NCI-H146 (cell line): ENCODE measurements around the gene LNX1.
A peak's percentile ranks its signal among the peaks of the same experiment; 100 is the strongest.

Experiments
- DNase-seq: peaks from one replicate; lab custom pipeline; 2025; lab: John Stamatoyannopoulos, UW

Gene LNX1

DNA sequence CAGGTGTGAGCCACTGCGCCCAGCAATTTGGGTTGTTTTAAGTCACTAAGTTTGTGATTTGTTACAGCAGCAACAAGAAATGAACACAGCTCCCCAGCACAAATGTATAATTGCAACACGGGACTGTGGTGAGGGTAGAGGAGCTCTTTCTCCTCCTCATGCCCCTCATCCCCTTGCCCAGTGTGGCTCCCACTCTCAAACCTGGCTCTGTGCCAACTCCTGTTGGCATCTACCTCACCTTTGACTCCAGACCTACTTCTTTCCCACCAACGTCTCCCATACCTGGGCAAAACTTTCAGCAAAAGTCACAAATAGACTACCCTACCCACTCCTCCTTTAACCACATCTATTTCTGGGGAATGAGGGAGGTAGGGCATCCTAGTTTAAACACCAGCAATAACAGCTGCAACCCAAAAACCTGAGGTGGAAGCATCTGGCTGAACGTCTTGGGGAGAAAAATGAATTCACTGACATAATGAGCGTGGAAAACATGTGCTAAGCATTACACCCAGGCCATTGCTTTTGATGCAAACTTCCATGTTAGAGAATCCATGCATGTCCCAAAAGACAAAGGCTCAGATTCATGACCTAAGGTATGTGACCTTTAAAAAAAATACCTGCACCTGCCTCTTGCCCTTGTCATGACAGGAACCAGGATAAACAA, 19.2 kb downstream of the LNX1 start:
- DNase-seq = no peak

DNA sequence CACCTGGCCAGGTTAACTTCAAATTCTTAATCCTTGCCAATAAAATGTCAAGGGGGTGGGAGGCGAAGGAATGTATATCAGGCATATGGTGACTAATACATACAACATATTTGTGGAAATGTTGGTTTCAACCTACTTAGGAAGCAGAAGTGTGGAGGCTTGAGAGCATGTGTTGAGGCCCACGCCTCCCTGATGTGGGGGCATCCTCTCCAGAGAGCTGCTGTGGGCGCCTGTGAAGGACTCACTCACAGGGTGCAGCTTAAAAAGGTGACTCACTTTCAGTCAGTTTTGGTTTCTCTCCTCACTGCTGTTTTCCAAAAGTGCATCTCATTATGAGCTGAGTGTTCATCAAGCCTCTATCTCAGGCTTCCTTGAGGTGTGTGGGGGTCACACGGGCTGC, 27.5 kb downstream of the LNX1 start:
- DNase-seq = no peak

DNA sequence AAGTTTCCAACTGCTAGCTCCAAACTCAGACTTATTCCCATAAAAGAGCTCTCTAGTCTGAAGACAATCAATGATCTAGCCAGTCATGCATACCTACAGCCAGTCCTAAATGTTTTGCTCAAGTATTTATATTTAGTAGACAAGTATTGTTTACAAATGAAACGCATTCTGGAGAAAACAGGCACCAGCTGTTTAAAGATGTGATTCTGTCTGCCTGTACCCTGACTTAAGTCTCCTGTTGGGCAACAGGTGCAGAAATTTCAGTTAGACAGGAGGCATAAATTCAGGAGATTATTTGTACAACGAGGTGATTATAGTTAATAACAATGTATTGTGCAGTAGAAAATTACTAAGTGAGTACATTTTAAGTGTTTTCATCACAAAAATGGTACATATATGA, 28.9 kb downstream of the LNX1 start:
- peak; percentile 77 for DNase-seq

DNA sequence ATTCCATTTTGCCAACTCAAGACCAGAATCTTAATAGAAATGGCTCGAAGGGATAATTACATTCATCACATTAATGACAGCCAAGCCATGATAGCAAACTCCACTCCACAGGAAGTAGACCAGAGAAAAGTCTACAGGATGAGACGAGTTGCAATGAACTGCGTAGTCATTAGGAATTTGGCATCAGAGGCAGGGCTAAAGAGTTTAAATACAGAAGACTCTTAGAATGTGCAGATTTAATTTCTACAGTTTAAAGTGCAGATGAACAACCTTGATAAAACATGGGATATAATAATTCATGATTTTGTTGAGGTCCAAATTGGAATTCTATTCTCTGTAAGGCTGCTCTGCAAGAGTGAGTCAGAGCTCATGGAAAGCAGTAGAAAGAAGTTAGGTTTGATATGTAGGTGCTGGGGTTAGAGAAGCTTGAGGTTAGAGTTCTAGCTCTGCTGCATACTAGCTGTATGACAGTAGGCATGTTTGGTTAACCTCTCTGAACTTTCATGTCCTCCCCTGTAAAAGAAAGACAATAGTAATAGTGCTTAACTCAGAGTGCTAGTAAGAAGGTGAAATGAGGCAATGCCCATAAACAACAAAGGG, 32.2 kb downstream of the LNX1 start:
- no peak for DNase-seq

DNA sequence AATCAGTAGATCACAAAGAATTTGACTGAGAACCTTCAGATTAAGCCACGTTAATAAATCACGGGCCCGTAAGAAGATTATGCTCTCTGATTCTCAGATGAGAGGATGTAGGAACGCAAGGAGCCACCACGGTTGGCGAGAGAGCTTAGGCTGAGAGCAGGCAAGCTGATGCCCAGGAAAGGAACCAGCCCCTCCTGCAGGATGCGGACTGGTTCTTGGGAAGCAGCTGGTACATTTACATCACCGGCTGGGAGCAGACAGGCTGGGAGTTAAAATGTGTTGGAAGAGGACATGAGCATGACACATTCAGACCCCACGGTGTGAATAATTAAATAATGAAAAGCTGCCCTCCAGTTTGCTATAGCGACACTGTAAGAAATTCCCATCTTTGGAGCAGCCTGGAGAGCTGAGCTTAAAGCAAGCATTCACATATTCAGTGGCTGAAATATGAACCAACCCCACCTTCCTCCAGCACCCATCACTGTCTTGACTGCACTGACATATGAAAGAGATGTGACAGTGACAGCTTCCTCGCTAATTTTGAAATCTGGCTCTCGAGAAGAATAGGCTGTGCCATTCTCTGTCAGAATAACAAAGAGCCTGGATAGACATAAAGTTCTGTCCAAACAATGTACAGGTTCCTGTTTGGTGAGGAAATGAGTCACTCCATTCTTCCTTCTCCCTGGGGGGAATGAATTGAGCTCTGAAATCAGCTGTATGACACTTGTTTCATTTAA, 33.1 kb downstream of the LNX1 start:
- DNase-seq = peak; percentile 61

DNA sequence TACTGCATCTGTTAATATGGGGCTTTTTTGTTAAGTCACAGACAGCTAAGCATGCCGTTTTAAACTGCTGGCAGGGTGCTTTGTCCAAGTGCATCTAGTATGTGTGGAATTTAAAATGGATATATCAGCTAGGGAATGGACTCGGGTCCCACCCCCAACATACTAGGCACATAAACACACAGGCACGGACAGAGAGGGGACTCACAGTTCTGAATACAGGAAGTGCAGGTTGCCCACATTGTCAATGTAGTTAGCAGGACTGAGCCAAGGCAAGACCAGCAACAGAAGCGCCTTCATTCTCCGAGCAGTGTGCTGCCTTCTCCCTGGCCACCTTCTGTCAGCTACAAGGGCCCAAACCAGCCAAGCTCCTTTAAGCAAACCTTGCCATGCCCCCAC, 33.6 kb downstream of the LNX1 start:
- DNase-seq = no peak

DNA sequence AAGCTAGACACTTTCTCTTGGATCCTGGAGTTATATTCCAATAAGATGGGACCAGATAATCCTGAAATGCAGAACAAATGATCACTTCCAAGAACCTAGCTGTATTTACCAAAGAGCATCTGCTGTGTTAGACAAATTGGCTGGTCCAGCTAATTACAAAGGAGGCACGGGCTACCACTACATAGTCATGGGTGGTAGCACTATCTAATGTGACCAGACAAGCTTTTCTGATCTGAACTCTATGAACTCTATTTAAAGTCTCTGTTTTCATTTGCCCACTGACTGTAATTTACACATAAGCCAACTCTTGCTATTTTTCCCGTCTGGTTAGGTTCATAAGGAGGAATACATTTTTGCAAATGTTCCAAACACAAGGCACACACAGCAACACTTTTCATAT, 34.6 kb downstream of the LNX1 start:
- no peak for DNase-seq

DNA sequence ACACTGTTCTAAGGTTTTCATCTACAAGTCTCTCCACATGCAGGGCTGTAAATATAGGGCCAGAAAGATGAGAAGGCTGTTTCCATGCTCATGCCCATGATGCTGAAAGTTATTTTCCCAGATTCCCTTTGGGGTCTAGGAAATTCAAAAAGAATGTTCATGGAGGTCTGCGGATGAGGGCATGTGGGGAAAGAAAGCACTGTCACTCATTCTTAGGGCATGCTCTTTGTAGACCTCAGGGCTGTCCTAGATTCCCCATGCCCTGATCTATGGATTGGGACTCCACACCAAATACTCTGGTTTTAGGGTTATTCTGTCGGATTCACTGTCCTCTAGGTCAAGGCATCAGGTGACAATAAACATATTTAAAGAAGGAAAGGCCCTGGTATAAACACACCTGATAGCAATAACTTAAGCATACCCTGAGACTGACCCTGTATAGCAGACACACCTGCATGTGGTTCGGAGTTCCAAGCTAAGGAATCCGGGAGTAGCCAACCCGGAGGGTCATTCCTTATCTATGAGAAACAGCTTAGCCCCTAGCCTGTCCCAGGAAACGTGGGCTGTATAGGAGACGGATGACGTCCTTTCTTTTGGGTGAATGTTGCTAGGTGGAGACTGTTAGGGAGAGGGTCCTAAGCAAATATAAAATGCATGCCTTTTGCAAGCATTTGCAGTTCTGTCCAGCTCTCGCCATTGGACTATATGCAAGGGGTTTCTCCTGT, 37.6 kb downstream of the LNX1 start:
- DNase-seq = no peak

DNA sequence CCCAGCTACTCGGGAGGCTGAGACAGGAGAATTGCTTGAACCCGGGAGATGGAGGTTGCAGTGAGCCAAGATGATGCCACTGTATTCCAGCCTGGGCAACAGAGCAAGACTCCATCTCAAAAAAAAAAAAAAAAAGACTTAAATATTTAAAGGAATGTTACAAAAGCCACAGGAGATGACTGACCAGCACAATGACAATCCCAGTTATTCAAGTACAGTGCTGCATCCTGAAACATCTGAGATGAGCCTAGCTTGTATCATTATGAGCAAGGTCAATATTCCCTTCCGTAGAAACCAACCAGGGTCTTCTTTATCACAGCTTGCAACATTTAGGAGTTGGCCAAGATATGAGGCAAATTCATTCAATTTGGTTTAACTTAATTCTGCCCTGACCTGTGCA, 38.6 kb downstream of the LNX1 start:
- DNase-seq = no peak

DNA sequence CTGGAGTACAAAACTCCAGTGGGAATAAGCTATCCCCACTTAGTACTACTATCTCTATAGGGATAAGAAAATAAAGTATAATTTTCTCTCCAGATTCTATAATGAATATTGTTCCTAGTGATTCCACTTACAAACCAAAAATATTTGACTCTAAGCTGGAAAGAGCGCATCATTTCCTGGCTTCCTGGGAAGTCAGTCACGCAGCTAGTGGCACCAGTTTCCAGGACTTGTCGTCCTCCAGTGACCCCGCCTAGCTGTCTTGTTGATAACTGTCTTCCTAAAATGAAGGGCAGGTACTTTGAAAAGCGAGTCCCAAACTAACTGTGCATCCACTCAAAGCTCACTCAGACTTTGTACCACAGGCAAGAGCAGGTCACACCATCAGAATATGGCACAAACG, 39.3 kb downstream of the LNX1 start:
- DNase-seq = no peak

DNA sequence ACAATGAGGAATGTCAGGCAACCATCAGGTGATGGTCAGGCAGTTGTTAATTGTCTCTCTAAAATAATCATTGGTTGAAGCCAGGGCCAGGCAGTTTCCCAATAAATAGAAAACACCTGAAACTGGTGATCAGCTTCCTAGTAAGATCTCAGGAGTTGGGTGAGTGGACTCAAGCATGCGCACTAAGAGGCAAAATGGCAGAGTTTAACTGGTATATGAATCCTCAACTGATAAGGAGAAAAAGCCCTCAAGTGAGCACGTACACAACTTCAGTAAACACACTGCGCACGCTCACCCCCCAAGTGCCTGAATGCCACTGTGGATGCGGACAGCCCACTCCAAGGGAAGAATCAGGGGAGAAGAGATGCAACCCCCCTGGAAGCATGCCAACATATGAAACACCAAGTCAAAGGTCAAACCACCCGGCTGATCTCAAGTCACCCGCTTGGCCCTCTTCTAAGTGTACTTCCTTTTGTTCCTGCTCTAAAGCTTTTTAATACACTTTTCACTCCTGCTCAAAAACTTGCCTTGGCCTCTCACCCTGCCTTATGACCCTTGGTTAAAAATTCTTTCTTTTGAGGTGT, 39.9 kb downstream of the LNX1 start:
- no peak for DNase-seq

DNA sequence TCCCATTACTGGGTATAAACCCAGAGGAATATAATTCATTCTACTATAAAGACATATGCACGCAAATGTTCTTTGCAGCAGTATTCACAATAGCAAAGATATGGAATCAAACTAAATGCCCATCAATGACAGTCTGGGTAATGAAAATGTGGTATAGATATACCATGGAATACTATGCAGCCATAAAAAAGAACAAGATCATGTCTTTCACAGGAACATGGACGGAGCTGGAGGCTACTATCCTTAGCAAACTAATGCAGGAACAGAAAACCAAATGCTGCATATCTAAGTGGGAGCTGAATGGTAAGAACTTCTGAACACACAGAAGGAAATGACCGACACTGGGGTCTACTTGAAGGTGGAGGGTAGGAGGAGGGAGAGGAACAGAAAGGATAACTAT, 42.6 kb downstream of the LNX1 start:
- DNase-seq = no peak

DNA sequence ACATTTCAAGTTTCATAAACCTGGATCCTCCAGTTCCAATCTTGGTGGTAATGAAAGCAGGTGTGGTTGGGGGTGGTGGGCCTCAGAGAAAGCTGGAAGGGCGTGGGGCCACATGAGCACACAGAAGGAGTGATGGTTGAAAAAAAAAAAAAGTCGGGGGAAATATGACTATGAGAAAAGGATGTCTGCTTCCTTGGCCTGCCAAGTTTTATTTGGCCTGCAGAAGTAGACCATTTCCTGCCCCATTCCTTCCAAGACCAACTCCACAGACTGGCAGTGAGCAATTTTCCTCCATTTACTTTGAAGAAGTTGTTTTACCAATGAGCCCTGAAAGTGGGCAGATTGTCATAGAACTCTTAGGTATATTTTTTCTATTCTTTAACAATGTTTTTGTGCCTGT, 43.3 kb downstream of the LNX1 start:
- DNase-seq = no peak

DNA sequence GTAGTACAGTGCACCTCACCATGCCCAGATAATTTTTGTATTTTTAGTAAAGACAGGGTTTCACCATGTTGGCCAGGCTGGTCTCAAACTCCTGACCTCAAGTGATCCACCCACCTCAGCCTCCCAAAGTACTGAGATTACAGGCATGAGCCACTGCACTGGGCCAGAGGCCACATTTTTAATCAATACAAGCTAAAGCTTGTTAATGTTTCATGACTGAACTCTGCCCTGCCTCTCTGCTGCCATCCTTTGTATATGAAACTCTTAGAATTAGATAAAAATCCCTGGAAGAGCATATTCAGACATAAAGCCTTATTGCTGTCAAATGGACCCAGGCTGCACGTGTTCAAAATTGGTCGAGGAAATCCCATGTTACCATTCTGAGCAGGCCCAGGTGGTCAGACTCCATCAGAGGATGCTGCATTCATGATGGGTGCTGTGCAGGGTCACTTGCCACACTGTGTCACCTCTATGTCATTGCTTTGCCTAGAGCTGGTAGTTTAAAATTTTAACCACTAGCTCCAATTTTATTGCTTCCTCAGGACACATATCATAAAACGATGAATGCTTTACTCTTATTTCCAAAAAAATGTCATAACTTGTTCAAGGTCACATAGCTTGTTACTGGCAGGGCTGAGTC, 45.2 kb downstream of the LNX1 start:
- no peak for DNase-seq

DNA sequence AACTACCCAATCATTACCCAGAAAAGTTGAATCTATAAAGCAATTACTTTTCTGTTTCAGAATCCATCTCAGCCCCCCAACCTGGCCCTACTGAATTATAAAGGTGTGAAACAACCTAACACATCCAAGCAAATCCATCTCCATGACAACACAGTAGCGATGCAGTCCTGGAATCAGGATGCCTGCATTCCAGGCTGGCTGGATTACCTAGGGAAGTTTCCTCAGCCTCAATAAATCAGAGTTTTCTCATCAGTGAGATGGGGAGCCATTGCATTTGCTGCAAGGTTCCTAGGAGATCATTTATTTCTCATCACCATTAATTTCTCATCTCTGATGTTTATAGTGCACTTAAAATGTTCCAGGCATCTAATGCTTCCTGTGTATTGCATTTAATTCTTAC, 46.0 kb downstream of the LNX1 start:
- no peak for DNase-seq

DNA sequence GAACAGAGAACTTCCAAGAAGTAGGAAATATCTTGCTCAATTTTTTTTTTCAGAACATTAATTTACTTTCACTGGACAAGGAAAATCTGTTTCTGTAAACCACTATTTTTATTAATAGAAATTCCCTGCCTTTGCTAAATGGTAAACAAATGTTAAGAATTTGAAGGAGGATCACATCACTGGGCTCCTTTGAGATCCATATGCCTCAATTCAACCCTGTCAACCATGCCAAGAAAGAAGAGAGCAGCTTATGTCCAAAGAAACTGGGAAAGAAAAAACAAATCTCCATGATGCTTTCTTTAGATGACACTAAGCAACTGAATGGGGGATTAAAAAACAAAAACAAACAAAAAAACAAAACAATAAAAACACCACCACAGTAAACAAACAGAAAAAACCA, 47.7 kb downstream of the LNX1 start:
- no peak for DNase-seq

DNA sequence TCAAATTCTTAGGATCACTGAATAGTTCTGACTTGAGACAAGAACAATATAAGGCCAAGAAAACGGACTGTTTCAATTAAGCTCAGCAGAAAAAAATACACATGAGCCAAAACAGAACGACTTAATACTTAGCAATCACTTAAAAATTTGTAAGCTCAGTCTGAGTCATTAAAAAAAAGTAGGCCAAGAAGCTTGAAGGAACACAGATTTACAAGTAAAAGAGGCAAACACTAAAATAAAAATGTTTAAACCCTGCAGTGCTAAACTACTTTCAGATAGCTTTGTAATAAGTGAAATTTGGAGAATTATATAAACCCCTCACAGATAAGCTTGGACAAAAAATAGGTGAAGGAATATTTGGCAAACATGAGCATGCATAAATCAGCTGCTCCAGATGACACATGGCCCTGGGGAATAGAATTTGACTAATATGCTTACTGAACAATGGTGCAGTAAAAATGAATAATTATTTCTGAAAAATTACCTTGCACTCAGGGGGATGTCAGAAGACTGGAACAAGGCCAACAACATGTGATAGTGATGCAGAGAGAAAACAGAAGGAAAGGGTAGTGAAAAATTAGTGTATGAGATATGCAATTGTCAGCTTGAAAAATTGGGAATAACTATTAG, 49.6 kb downstream of the LNX1 start:
- DNase-seq = peak; percentile 38

DNA sequence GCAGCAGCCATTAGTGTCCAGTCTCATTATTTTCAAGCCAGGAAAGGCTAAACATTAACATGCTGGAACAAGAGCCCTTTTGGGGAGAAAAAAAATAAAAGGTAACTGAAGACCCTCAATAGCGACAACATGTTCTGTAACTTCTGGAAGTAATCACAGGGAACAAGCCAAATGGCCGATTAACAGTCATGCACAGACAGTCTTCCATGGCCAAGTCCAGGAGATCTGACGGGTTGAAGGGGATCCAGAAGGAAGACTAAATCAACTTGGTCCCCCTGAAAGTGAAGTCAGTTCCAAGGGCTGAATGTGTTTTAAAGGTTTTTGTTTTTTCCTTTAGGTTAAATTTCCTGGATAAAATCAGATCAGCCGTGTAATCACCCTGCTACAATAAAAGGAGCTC, 52.5 kb downstream of the LNX1 start:
- DNase-seq = no peak

DNA sequence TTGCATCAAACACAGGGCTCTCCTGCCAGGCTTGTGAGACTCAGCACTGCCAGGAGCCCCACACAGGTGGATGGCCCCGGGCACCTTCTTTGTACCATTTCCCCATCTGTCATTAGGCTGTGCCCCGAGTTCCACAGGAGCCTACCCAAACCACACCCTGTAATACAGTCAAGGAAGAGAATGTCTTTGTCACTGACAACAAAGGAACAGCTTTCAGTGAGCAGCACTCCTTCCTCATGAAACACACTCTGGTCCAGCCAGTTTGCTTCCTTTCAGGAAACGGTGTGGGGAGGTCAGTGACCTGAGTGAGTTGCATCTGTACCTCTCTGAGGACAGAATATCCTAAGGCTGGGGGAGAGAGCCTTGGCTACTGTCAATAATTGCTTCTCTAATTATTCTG, 53.7 kb downstream of the LNX1 start:
- peak; percentile 11 for DNase-seq

DNA sequence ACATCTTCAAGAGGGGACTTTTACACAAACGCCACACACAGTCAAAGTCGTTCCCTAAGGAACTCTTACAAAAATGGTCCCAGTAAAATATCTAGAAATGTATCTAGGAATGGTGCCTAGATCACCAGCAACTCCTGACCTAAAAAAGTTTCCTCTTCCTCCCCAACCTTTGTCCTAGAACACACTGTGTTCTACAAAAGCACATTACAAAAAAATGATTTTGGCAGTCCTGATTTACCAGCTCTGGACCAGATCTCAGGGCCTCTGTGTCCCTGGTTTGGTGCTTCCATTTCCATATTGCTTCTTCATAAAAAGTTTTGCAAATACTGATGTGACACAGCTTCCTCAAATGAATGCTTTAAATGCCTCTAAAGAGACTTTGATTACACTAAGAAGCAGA, 55.0 kb downstream of the LNX1 start:
- DNase-seq = no peak

DNA sequence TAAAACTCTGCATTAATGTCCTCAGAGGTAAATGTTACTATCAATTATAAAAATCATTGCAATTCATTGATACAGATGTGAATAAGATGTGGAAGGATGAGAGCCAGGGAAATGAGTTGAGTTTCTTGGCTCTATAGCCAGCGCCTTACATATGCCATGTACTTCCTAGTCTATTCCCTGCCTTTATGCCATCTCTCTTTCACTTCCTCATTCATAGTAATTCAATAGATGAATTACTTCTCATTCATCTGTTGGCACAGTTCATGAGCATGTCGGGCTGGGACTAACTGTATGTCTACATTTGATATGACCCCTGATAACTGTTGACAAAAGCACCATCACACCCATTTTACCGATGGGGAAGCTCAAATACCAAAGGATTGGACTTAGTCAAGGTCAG, 55.7 kb downstream of the LNX1 start:
- no peak for DNase-seq

DNA sequence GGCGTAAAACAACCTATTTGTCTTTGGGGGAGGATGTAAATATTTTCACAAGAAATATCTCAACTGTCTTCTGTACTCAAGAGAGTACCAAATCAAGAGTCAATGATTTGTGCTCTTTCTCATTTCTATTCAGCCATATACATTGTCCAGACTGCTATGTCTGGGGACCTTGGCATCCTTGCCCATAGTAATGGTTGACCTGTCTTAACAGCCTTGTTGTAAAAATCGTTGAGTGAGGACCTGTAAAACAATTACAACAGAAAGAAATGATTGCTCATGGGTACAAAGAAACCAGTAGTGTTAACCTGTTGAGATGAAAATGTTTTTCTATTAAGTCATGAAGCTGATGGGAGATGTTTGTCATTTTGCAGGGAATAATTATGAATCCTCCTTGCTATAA, 56.6 kb downstream of the LNX1 start:
- no peak for DNase-seq
